ENCODE results near the gene ZSCAN12. TPM values are rescaled to one million over a fixed set of nuclear protein-coding genes. Genes with fewer than 3 reads are reported as not detected.

Gene ZSCAN12
- total RNA-seq, 2 donors from 2014 or later: 5.9 to 10.2 TPM

DNA sequence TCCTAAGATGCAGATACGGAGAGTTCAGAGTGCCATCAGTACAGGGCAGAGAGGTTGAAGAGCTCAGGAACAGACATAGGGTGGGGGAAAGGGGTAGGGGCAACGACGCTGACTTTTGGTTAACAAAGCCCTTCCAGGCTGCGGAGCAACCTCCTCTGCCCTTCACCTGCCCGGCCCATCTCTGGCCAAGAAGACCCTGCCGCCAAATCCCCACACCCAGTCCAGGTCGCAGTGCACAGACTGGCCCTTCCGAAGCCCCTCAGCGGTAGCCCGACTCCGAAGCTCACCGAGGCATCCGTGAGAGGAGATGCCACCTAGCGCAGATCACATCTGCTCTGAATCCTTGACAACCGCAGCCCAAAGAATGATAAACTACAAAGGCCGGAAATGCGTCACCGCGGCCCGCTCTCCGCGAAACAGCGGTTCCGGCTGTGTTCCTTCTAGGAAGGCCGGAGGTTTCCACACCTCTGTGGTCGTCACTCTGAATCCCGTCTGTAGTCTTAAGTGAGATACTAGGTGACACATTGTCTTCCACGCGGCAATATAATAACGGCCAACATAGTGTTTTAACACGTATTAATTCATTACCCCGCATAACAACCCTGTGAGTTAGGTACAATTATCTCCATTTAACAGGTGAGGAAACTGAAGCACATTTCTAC, 43.7 kb upstream of the ZSCAN12 start, which contains the start of gene ZSCAN23:
Gene ZSCAN23 (minus strand): TSS at position 380 of the 662 bp plus-strand sequence. CDS start 7,225 bp downstream, outside the sequence.
- TF ChIP-seq POLR2A (IDR thresholded peaks at IDR 0.05) (no peak), POLR2AphosphoS5 (IDR thresholded peaks at IDR 0.05) (peak; percentile 69)

DNA sequence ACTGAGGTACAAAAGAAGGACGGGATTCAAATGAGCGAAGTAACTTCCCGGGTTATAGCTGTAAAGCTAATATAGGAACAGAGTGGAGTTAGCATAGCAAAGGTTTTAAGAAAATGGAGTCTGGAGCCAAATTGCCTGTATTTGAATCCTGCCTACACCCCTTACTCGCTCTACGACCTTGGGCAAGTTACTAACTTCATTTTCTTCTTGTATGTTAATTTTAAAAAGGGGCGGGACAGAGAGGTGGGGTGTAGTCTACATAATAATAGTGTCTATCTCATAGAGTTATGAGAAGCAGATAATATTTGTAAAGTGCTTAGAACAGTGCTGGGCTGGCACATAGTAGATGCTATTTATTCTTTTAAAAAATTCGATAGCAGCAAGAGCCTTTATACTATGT, 43.0 kb upstream of the ZSCAN12 start:
- H3K9me3 ChIP-seq: no peaks in the 10 kb centered on the region
- TF ChIP-seq, protein P1, sequence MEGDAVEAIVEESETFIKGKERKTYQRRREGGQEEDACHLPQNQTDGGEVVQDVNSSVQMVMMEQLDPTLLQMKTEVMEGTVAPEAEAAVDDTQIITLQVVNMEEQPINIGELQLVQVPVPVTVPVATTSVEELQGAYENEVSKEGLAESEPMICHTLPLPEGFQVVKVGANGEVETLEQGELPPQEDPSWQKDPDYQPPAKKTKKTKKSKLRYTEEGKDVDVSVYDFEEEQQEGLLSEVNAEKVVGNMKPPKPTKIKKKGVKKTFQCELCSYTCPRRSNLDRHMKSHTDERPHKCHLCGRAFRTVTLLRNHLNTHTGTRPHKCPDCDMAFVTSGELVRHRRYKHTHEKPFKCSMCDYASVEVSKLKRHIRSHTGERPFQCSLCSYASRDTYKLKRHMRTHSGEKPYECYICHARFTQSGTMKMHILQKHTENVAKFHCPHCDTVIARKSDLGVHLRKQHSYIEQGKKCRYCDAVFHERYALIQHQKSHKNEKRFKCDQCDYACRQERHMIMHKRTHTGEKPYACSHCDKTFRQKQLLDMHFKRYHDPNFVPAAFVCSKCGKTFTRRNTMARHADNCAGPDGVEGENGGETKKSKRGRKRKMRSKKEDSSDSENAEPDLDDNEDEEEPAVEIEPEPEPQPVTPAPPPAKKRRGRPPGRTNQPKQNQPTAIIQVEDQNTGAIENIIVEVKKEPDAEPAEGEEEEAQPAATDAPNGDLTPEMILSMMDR (IDR thresholded peaks at IDR 0.05): no peak
- TF ChIP-seq POLR2AphosphoS5 (IDR thresholded peaks at IDR 0.05) (no peak), POLR2A (IDR thresholded peaks at IDR 0.05) (no peak)
- no peaks in the 10 kb centered on the region for H3K36me3 ChIP-seq
- 42% methylated on average over 7 of the region's 7 CpGs for WGBS
- intact Hi-C loops (cut with DNase I): no loop called here
- H3K4me1 ChIP-seq (replicated peaks): peaks cover 3% of the 10 kb centered on the region
- no peak overlapping the region for H3K27ac ChIP-seq
- no peaks in the 10 kb centered on the region for H3K27me3 ChIP-seq (replicated peaks; ENCODE audit: insufficient read depth)
- peak overlapping the region; percentile 52 to 53 for H3K4me3 ChIP-seq
- DNase-seq (ENCODE audit: low spot score): no peak

More for the DNA sequence above, 43.7 kb upstream of the ZSCAN12 start, which contains the start of gene ZSCAN23:
- no peaks in the 10 kb centered on the region for H3K36me3 ChIP-seq
- no peaks in the 10 kb centered on the region for H3K9me3 ChIP-seq
- peak; percentile 42 for DNase-seq (ENCODE audit: low spot score)
- H3K4me3 ChIP-seq: peak within 1 kb of the TSS; percentile 52 to 53
- WGBS: under 1% methylated on average over 32 of the region's 32 CpGs
- H3K27ac ChIP-seq: peak within 1 kb of the TSS; percentile 28 to 37
- peaks cover 3% of the 10 kb centered on the region for H3K4me1 ChIP-seq (replicated peaks)
- H3K27me3 ChIP-seq (replicated peaks; ENCODE audit: insufficient read depth): no peaks in the 10 kb centered on the region
- intact Hi-C loops (cut with DNase I): no loop called here

DNA sequence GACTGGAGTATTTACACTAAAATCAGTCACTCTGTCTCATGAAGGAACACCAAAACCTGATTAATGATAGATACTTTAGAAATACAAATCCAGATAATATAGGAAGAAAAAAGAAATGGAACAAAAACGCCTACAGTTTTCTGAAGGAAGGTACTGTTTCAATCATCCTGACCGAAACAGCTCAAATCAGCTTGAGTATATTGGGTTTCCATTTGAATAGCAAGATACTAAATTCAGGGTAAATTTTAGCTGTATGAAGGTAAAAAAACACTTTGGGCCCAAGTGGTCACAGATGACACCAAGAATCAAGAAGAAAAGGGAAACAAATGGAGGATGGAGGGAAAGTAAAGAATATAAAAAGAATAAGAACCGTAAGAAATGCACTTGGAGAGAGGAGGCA, 36.9 kb upstream of the ZSCAN12 start:
- 93% methylated on average over 3 of the region's 3 CpGs for WGBS
- TF ChIP-seq POLR2A (IDR thresholded peaks at IDR 0.05): no peak
- TF ChIP-seq, protein P1 (IDR thresholded peaks at IDR 0.05): no peak
- TF ChIP-seq POLR2AphosphoS5 (IDR thresholded peaks at IDR 0.05): no peak
- Histone ChIP-seq H3K27me3 (replicated peaks; ENCODE audit: insufficient read depth) (no peaks in the 10 kb centered on the region), H3K36me3 (no peaks in the 10 kb centered on the region), H3K4me3 (no peak overlapping the region), H3K27ac (no peak overlapping the region), H3K4me1 (replicated peaks) (no peaks in the 10 kb centered on the region), H3K9me3 (no peaks in the 10 kb centered on the region)
- no peak for DNase-seq (ENCODE audit: low spot score)
- intact Hi-C loops (cut with DNase I): no loop called here

DNA sequence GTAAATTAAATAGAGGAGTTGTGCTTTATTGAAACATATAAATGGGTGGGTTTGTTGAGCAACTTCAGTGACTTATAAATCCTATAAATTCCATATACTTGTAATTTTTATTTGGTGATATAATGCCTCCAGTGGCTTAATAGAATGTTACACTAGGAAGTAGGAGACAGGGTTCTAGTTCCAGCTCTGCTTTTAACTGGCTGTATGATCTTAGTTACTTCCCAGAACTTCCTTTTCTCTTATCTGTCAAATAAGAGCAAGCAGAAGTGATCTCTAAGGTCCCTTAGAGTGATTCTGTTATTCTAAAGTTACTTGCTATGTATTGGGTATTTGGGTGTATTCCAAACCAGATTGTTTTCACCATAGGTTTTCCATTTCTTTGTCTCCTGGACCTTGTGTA, 33.6 kb upstream of the ZSCAN12 start:
- TF ChIP-seq, protein P1 (IDR thresholded peaks at IDR 0.05): no peak
- no peak for TF ChIP-seq POLR2A (IDR thresholded peaks at IDR 0.05)
- TF ChIP-seq POLR2AphosphoS5 (IDR thresholded peaks at IDR 0.05): no peak
- no peak for DNase-seq (ENCODE audit: low spot score)
- Histone ChIP-seq H3K36me3 (no peaks in the 10 kb centered on the region), H3K4me3 (no peak overlapping the region), H3K9me3 (no peaks in the 10 kb centered on the region), H3K4me1 (replicated peaks) (no peaks in the 10 kb centered on the region), H3K27ac (no peak overlapping the region), H3K27me3 (replicated peaks; ENCODE audit: insufficient read depth) (no peaks in the 10 kb centered on the region)
- intact Hi-C loops (cut with DNase I): no loop called here

DNA sequence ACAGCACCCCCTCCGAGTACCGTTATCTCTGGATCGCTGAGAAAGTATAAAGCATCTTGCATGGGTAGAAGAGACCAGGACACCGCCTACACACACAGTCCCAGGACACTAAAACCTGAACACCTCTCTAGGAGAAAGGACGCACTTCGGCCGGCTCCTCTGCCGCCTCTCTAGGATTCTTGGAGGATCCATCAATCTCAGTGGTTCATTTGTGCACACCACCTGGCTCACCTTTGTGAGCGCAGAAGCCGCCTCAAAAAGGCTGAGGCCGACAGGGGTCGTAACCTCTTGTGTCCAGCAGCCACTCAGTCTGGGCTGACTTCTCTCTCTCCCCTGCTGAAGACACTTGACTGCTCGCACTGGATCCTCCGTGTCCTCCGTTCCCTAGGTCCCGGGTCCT, 30.2 kb upstream of the ZSCAN12 start:
- Histone ChIP-seq H3K4me1 (replicated peaks) (no peaks in the 10 kb centered on the region), H3K27me3 (replicated peaks; ENCODE audit: insufficient read depth) (no peaks in the 10 kb centered on the region), H3K9me3 (no peaks in the 10 kb centered on the region), H3K27ac (no peak overlapping the region), H3K4me3 (no peak overlapping the region), H3K36me3 (no peaks in the 10 kb centered on the region)
- no peak for DNase-seq (ENCODE audit: low spot score)
- intact Hi-C loops (cut with DNase I): no loop called here
- no peak for TF ChIP-seq POLR2A (IDR thresholded peaks at IDR 0.05)
- 86% methylated on average over 16 of the region's 16 CpGs for WGBS
